ENCODE data around the gene TBC1D22A. TPM values are rescaled to one million over a fixed set of nuclear protein-coding genes. Genes with fewer than 3 reads are reported as not detected.

The TBC1D22A gene
- total and polyA plus RNA-seq, 9 of the 15 experiments (the other 6 are each of a cell fraction or from before 2014, with no cell fraction given), result 0.20 to 11.5 (median 5.2) TPM

- Histone ChIP-seq H3K79me2 (ENCODE audit: control insufficient read depth, insufficient read depth, low read length) (no peaks in the 10 kb centered on the region), H3K9ac (ENCODE audit: insufficient read depth in 1 of 2, low read depth in 2 of 2, low read length in 2 of 2) (no peak overlapping the region), H3K27ac (ENCODE audit: extremely low read depth, low read depth, low read length) (no peak overlapping the region), H3K36me3 (ENCODE audit: control insufficient read depth, insufficient read depth, low read length) (no peaks in the 10 kb centered on the region), H3K4me1 (replicated peaks in 1 of 2; ENCODE audit: control insufficient read depth in 2 of 2, insufficient read depth in 2 of 2, low read length in 2 of 2) (peaks cover 0 to 29% of the 10 kb centered on the region in 2 experiments; a peak in 2 of 5 replicates), H3K9me1 (ENCODE audit: control insufficient read depth, insufficient read depth, low read length) (no peaks in the 10 kb centered on the region), H3K9me3 (replicated peaks; ENCODE audit: control insufficient read depth, insufficient read depth, low read depth, low read length) (no peaks in the 10 kb centered on the region), H3K4me2 (ENCODE audit: insufficient read depth, low read length) (no peak overlapping the region), H3K4me3 (no peak overlapping the region), H3K27me3 (ENCODE audit: control insufficient read depth in 2 of 2, insufficient read depth in 2 of 2, low read length in 2 of 2) (no peaks in the 10 kb centered on the region), H4K20me1 (replicated peaks; ENCODE audit: control insufficient read depth, insufficient read depth, low read length) (no peaks in the 10 kb centered on the region), H2AFZ (ENCODE audit: low read depth, low read length) (no peak overlapping the region)
- POLR2A ChIA-PET, result no interaction called here
- FAIRE-seq (no peak), ATAC-seq (no peak), DNase-seq (ENCODE audit: extremely low read depth in 1 of 4, low spot score in 3 of 4) (no peak)
- whole genome bisulfite sequencing (ENCODE audit: insufficient coverage, low coverage, missing lambda C conversion rate), result 27% methylated on average over 2 of the region's 14 CpGs
- BruUV-seq (replicated peaks), result no TSS peak
- CTCF ChIA-PET (ENCODE audit: low intra/inter-chr PET ratio), result no interaction called here
- intact Hi-C loops (cut with micrococcal nuclease) (no loop called here), in situ Hi-C loops (cut with MboI) (no loop called here)
- no peak for TF ChIP-seq ZNF175 (CRISPR knock-in tag; IDR thresholded peaks at IDR 0.05; ENCODE audit: low read depth)
- 0 out of 2 replicates have a peak, but pooled peaks have one; percentile 98 for TF ChIP-seq MAFG (tag; conservative IDR thresholded peaks at IDR 0.05)
- TF ChIP-seq ZNF551 (CRISPR knock-in tag; IDR thresholded peaks at IDR 0.05), result no peak
- no peak for TF ChIP-seq ZNF282 (CRISPR knock-in tag; IDR thresholded peaks at IDR 0.05)
- no peak for TF ChIP-seq CCAR2 (IDR thresholded peaks at IDR 0.05; ENCODE audit: low read depth, low read length)
- TF ChIP-seq MAFK (IDR thresholded peaks at IDR 0.05; ENCODE audit: low read length), result peak; percentile 98
- no peak for TF ChIP-seq ZNF354B (CRISPR knock-in tag; IDR thresholded peaks at IDR 0.05)
- no peak for TF ChIP-seq TFE3 (CRISPR knock-in tag; IDR thresholded peaks at IDR 0.05)
- TF ChIP-seq SRSF7 (optimal IDR thresholded peaks at IDR 0.05; ENCODE audit: low read depth, low read length), result no peak
- TF ChIP-seq C11orf30 (IDR thresholded peaks at IDR 0.05; ENCODE audit: low read depth), result peak; percentile 97
- TF ChIP-seq ZC3H8 (IDR thresholded peaks at IDR 0.05), result no peak
- TF ChIP-seq BRF1 (IDR thresholded peaks at IDR 0.05; ENCODE audit: borderline replicate concordance, extremely low read depth, insufficient read length), result no peak
- no peak for TF ChIP-seq BRD4 (IDR thresholded peaks at IDR 0.05)
- TF ChIP-seq L3MBTL2 (IDR thresholded peaks at IDR 0.05), result no peak
- TF ChIP-seq FOXA1 (IDR thresholded peaks at IDR 0.05; ENCODE audit: borderline replicate concordance), result no peak
- no peak for TF ChIP-seq CREBBP (IDR thresholded peaks at IDR 0.05; ENCODE audit: low read depth, low read length)
- no peak for TF ChIP-seq RBM25 (IDR thresholded peaks at IDR 0.05; ENCODE audit: low read depth, low read length, severe bottlenecking)
- TF ChIP-seq SMARCE1 (IDR thresholded peaks at IDR 0.05), result no peak
- no peak for TF ChIP-seq ZNF449 (CRISPR knock-in tag; IDR thresholded peaks at IDR 0.05)
- TF ChIP-seq ZNF197 (CRISPR knock-in tag; IDR thresholded peaks at IDR 0.05; ENCODE audit: low read depth), result no peak
- no peak for TF ChIP-seq ZNF668 (CRISPR knock-in tag; IDR thresholded peaks at IDR 0.05)
- peak; percentile 98 for TF ChIP-seq MAFF (IDR thresholded peaks at IDR 0.05; ENCODE audit: low read length)
- no peak for TF ChIP-seq NR2C2 (CRISPR knock-in tag; IDR thresholded peaks at IDR 0.05)
- TF ChIP-seq NR2C2 (tag; IDR thresholded peaks at IDR 0.05), result no peak
These were observed 290.7 kb downstream of the TBC1D22A start for GRCh38 chr22:47053013-47053725.

Measured in K562 (cell line).